Left lung (tissue), 10 donors: ENCODE measurements around the gene CNNM3. TPM values are rescaled to one million over a fixed set of nuclear protein-coding genes. Genes with fewer than 3 reads are reported as not detected.

Experiments
- ATAC-seq: fragments of 200-7000 bp; cut with Tn5 transposase; one replicate; pipeline ENCODE4 v1.9.1; 2020; ENCODE audit warnings: moderate library complexity
- DNase-seq, 4 donors: peaks; one replicate each; pipeline ENCODE4 v3.0.0-alpha.2; 2013 to 2020
- H3K27ac ChIP-seq, 2 donors: fragments of 200-600 bp; sonication (generic) in 1 of 2; one replicate each; pipeline versions ENCODE4 v1.5.0 to v1.8.0; 2020 to 2021
- H3K27me3 ChIP-seq, 2 donors: fragments of 200-600 bp; sonication (generic) in 1 of 2; one replicate each; pipeline versions ENCODE4 v1.5.0 to v1.8.0; 2020 to 2021
- H3K36me3 ChIP-seq, 2 donors: fragments of 200-600 bp; sonication (generic) in 1 of 2; one replicate each; pipeline versions ENCODE4 v1.5.0 to v1.8.0; 2020 to 2021
- H3K4me1 ChIP-seq, 2 donors: fragments of 200-600 bp; one replicate each; pipeline ENCODE4 v1.8.0; 2021
- H3K4me3 ChIP-seq, 2 donors: fragments of 200-600 bp; sonication (generic) in 1 of 2; one replicate each; pipeline versions ENCODE4 v1.5.0 to v1.8.0; 2020 to 2021; ENCODE audit warnings: mild to moderate bottlenecking in 1 of 2
- H3K9me3 ChIP-seq, 2 donors: fragments of 200-600 bp; sonication (generic) in 1 of 2; one replicate each; pipeline versions ENCODE4 v1.5.0 to v1.8.0; 2020 to 2021
- CTCF ChIP-seq, 2 donors: fragments of 200-600 bp; sonication (generic) in 1 of 2; IDR thresholded peaks; one replicate each; pipeline versions ENCODE4 v1.5.0 to v1.8.0; 2021; ENCODE audit warnings: antibody characterized with exemption in 2 of 2
- intact Hi-C, 2 donors: fragments of 100-400 bp; cut with DNase I; formaldehyde crosslinking; loops; one replicate each; pipeline versions ENCODE4 v1.11.2 to v1.14.2; 2022
- microRNA-seq, 2 donors: library from miRNA; unstranded; fragments of <30 nt; microRNA quantifications; one replicate each; pipeline ENCODE4, GENCODE V29; 2019
- polyA plus RNA-seq, 6 donors: library from polyadenylated mRNA; unstranded; fragments of 120-200 nt; gene quantifications; one replicate each; pipeline ENCODE4 v1.2.1, GENCODE V29; 2013; ENCODE audit not compliant: insufficient read length in 6 of 6
- total RNA-seq, 2 donors: library from RNA; stranded (reverse); fragmentation: NEBNext Ultra II Directional; extraction: Animal tissue kit (Norgen Biotek cat#: 25700); gene quantifications; one replicate each; pipeline ENCODE4 v1.2.1, GENCODE V29; 2021
- donor health status: DM: no; HTN: yes; CAD: no.
- donor health status: DM: no; HTN: no; CAD: no.

CNNM3 gene
- total and polyA plus RNA-seq, 8 donors, result 24.8 to 37.9 (median 32.2) TPM

- Histone ChIP-seq H3K4me3 (no peak overlapping the region), H3K36me3 (no peaks in the 10 kb centered on the region), H3K9me3 (no peaks in the 10 kb centered on the region), H3K4me1 (peaks cover 8 to 23% of the 10 kb centered on the region in 2 donors), H3K27ac (no peak overlapping the region), H3K27me3 (peaks cover 0 to under 1% of the 10 kb centered on the region in 2 donors)
- DNase-seq (no peak), ATAC-seq (no peak)
- no peak for TF ChIP-seq CTCF (IDR thresholded peaks at IDR 0.05)
- intact Hi-C loops, result no loop called here
These were observed 66.8 kb downstream of the CNNM3 start for GRCh38 chr2:96882906-96883305.

GRCh38 chr2:96883306-96883705, 67.2 kb downstream of the CNNM3 start:
- intact Hi-C loops, result no loop called here
- H3K4me3 ChIP-seq, result no peak overlapping the region
- H3K36me3 ChIP-seq, result no peaks in the 10 kb centered on the region
- ATAC-seq (no peak), DNase-seq (no peak)
- peaks cover 12 to 27% of the 10 kb centered on the region in 2 donors for H3K4me1 ChIP-seq
- H3K9me3 ChIP-seq, result no peaks in the 10 kb centered on the region
- H3K27ac ChIP-seq, result no peak overlapping the region
- no peaks in the 10 kb centered on the region for H3K27me3 ChIP-seq
- TF ChIP-seq CTCF (IDR thresholded peaks at IDR 0.05), result no peak

Small RNA genes within 50 kb of the gene (microRNA-seq; reads per million reads assigned to microRNA genes)
- gene MIR3127, result 1.3 to 1.9 reads per million in 2 donors

Other genes starting within 250 kb of the CNNM3 start
- gene KANSL3, start 178.0 kb upstream of the CNNM3 start, total RNA-seq, result 10 to 100 TPM; 39.9 to 41.2 TPM
- gene KANSL3, start 178.0 kb upstream of the CNNM3 start, polyA plus RNA-seq, result 10 to 100 TPM; 51.8 to 61.5 (median 55.5) TPM
- gene FER1L5, start 173.5 kb upstream of the CNNM3 start, total RNA-seq, result under 1 TPM; 0.29 to 0.35 TPM
- 1 to 10 TPM in 1 of 6 donors, under 1 TPM in 5; 0.44 to 1.1 (median 0.84) TPM for gene FER1L5, start 173.5 kb upstream of the CNNM3 start, polyA plus RNA-seq
- gene LMAN2L, start 76.2 kb upstream of the CNNM3 start, total RNA-seq, result 10 to 100 TPM; 18.4 to 23.2 TPM
- 10 to 100 TPM; 42.7 to 54.7 (median 50.7) TPM for gene LMAN2L, start 76.2 kb upstream of the CNNM3 start, polyA plus RNA-seq
- gene CNNM4, start 55.4 kb upstream of the CNNM3 start, total RNA-seq, result 10 to 100 TPM; 14.4 to 22.8 TPM
- gene CNNM4, start 55.4 kb upstream of the CNNM3 start, polyA plus RNA-seq, result 10 to 100 TPM; 14.1 to 18.4 (median 16.7) TPM
- gene ANKRD23, start 27.8 kb downstream of the CNNM3 start, total RNA-seq, result 1 to 10 TPM; 3.0 to 3.3 TPM
- 10 to 100 TPM in 1 of 6 donors, 1 to 10 TPM in 5; 5.3 to 10.5 (median 6.6) TPM for gene ANKRD23, start 27.8 kb downstream of the CNNM3 start, polyA plus RNA-seq
- gene ANKRD39, start 41.7 kb downstream of the CNNM3 start, total RNA-seq, result 10 to 100 TPM; 11.8 to 11.9 TPM
- 10 to 100 TPM in 4 of 6 donors, 1 to 10 TPM in 2; 7.9 to 10.5 (median 10.4) TPM for gene ANKRD39, start 41.7 kb downstream of the CNNM3 start, polyA plus RNA-seq
- 10 to 100 TPM; 25.9 to 28.6 TPM for gene SEMA4C, start 53.8 kb downstream of the CNNM3 start, total RNA-seq
- gene SEMA4C, start 53.8 kb downstream of the CNNM3 start, polyA plus RNA-seq, result 10 to 100 TPM; 41.1 to 60.2 (median 47.4) TPM
- under 1 TPM; 0.39 to 0.61 TPM for gene FAM178B, start 170.3 kb downstream of the CNNM3 start, total RNA-seq
- gene FAM178B, start 170.3 kb downstream of the CNNM3 start, polyA plus RNA-seq, result under 1 TPM; 0.39 to 0.94 (median 0.60) TPM